ENCODE measurements around the gene ELOVL1. TPM values are rescaled to one million over a fixed set of nuclear protein-coding genes. Genes with fewer than 3 reads are reported as not detected.

ELOVL1 gene
- total RNA-seq, 1 donor from 2014 or later, result 40.3 TPM

- H3K4me3 Mint-ChIP-seq, result no peak overlapping the region
- no peak for TF ChIP-seq CTCF (IDR thresholded peaks at IDR 0.05; ENCODE audit: unreplicated experiment)
- H3K4me1 Mint-ChIP-seq, result no peaks in the 10 kb centered on the region
- H3K9me3 Mint-ChIP-seq, result no peaks in the 10 kb centered on the region
- H3K27me3 Mint-ChIP-seq (ENCODE audit: low read depth), result no peaks in the 10 kb centered on the region
- H3K27ac Mint-ChIP-seq, result no peak overlapping the region
- H3K36me3 Mint-ChIP-seq, result no peaks in the 10 kb centered on the region
- no peak for DNase-seq (ENCODE audit: low spot score in 2 of 2, unreplicated experiment in 2 of 2)
Observed at GRCh38 chr1:43316738-43317520, 50.9 kb downstream of the ELOVL1 start.

GRCh38 chr1:43315963-43316737 lies 51.7 kb downstream of the ELOVL1 start:
- no peak for DNase-seq (ENCODE audit: low spot score in 2 of 2, unreplicated experiment in 2 of 2)
- no peaks in the 10 kb centered on the region for H3K27me3 Mint-ChIP-seq (ENCODE audit: low read depth)
- no peak overlapping the region for H3K27ac Mint-ChIP-seq
- no peak for TF ChIP-seq CTCF (IDR thresholded peaks at IDR 0.05; ENCODE audit: unreplicated experiment)
- no peaks in the 10 kb centered on the region for H3K36me3 Mint-ChIP-seq
- H3K9me3 Mint-ChIP-seq, result no peaks in the 10 kb centered on the region
- no peaks in the 10 kb centered on the region for H3K4me1 Mint-ChIP-seq
- no peak overlapping the region for H3K4me3 Mint-ChIP-seq

- Mint-ChIP-seq H3K27ac (no peak overlapping the region), H3K4me1 (no peaks in the 10 kb centered on the region), H3K9me3 (no peaks in the 10 kb centered on the region), H3K27me3 (ENCODE audit: low read depth) (no peaks in the 10 kb centered on the region), H3K36me3 (no peaks in the 10 kb centered on the region), H3K4me3 (no peak overlapping the region)
- no peak for TF ChIP-seq CTCF (IDR thresholded peaks at IDR 0.05; ENCODE audit: unreplicated experiment)
- no peak for DNase-seq (ENCODE audit: low spot score in 2 of 2, unreplicated experiment in 2 of 2)
Observed at GRCh38 chr1:43315481-43315880, 52.3 kb downstream of the ELOVL1 start.

- no peak for DNase-seq (ENCODE audit: low spot score in 2 of 2, unreplicated experiment in 2 of 2)
- H3K9me3 Mint-ChIP-seq, result no peaks in the 10 kb centered on the region
- H3K4me3 Mint-ChIP-seq, result no peak overlapping the region
- TF ChIP-seq CTCF (IDR thresholded peaks at IDR 0.05; ENCODE audit: unreplicated experiment), result no peak
- no peaks in the 10 kb centered on the region for H3K36me3 Mint-ChIP-seq
- H3K27ac Mint-ChIP-seq, result no peak overlapping the region
- no peaks in the 10 kb centered on the region for H3K4me1 Mint-ChIP-seq
- no peaks in the 10 kb centered on the region for H3K27me3 Mint-ChIP-seq (ENCODE audit: low read depth)
Observed at GRCh38 chr1:43314233-43314632, 53.6 kb downstream of the ELOVL1 start.

- no peak for TF ChIP-seq CTCF (IDR thresholded peaks at IDR 0.05; ENCODE audit: unreplicated experiment)
Observed at GRCh38 chr1:43313771-43314170, 54.0 kb downstream of the ELOVL1 start.

More at GRCh38 chr1:43313771-43314170, 54.0 kb downstream of the ELOVL1 start:
- Mint-ChIP-seq H3K27me3 (ENCODE audit: low read depth) (no peaks in the 10 kb centered on the region), H3K27ac (no peak overlapping the region), H3K4me1 (no peaks in the 10 kb centered on the region), H3K9me3 (no peaks in the 10 kb centered on the region), H3K36me3 (no peaks in the 10 kb centered on the region), H3K4me3 (no peak overlapping the region)
- no peak for DNase-seq (ENCODE audit: low spot score in 2 of 2, unreplicated experiment in 2 of 2)

Small RNA genes within 50 kb of the gene (microRNA-seq; reads per million reads assigned to microRNA genes)
- 1.5 reads per million for gene MIR6734

Other genes starting within 250 kb of the ELOVL1 start
- gene EBNA1BP2, start 195.7 kb downstream of the ELOVL1 start, total RNA-seq, result 49.1 to 51.3 TPM (median 51.1 TPM) in 3 replicates
- 0.27 to 0.38 TPM (median 0.35 TPM) in 3 replicates for gene CFAP57, start 195.7 kb downstream of the ELOVL1 start, total RNA-seq
- 7.6 to 9.2 TPM (median 7.7 TPM) in 3 replicates for gene TMEM125, start 98.0 kb downstream of the ELOVL1 start, total RNA-seq
- gene C1orf210, start 82.4 kb downstream of the ELOVL1 start, total RNA-seq, result 3.7 to 5.3 TPM (median 4.2 TPM) in 3 replicates
- gene TIE1, start 67.0 kb downstream of the ELOVL1 start, total RNA-seq, result 1.3 to 1.7 TPM (median 1.5 TPM) in 3 replicates
- 0.50 to 0.53 TPM in 2 of 3 replicates, not detected in the other for gene MPL, start 30.2 kb downstream of the ELOVL1 start, total RNA-seq
- gene CDC20, start 9.0 kb downstream of the ELOVL1 start, total RNA-seq, result 32.0 to 33.4 TPM (median 32.4 TPM) in 3 replicates
- 29.8 to 32.4 TPM (median 30.4 TPM) in 3 replicates for gene MED8, start 21.8 kb upstream of the ELOVL1 start, total RNA-seq
- 80.1 to 97.4 TPM (median 83.7 TPM) in 3 replicates for gene SZT2, start 21.9 kb upstream of the ELOVL1 start, total RNA-seq
- 35.7 to 41.2 TPM (median 37.5 TPM) in 3 replicates for gene HYI, start 85.9 kb upstream of the ELOVL1 start, total RNA-seq
- 464 to 475 TPM (median 471 TPM) in 3 replicates for gene PTPRF, start 162.9 kb upstream of the ELOVL1 start, total RNA-seq

All from mesothelial cell of epicardium (in vitro differentiated cells).